ENCODE measurements around the gene NECAB3.
"Not testable (repeated sequence)": the region's sequence is repeated elsewhere in the genome, so short reads cannot be mapped to it uniquely, and the experiment has no call there.

NECAB3 gene

DNA sequence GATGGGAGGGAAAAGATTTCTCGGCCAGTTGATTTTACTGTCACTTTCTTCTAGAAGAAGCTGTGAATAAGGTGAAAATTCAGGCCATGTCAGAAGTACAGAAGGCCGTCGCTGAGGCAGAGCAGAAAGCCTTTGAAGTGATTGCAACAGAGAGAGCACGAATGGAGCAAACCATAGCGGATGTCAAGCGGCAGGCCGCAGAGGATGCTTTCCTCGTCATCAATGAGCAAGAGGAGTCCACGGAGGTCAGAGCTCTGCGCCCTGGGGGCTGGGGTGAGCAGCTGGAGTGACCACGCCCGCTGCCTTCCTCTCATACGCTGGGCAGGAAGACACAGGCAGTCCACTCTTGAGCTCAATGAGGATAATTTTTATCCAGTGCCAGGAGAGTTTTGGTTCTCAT, 33.9 kb downstream of the NECAB3 start:
- DNase-seq (ENCODE audit: low read depth, low spot score), result no peak

DNA sequence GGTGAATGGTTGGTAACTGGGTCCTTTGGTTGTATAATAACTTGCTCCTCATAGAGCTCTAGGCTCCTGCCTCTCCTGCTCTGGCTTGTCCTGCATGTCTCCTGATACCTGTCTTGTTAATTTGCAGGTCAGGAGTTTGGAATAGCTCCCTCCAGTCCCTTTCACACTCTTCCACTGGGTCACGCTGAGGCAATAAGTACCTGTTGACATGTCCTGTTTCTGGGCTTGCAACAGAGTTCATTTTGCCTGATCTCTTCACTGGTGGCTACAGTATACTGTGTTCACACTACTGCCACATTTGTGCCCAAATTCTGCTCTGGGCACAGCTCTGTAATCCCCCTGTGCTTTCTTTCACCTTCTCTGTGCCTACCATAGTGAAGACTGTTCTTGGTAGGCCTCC, 37.5 kb downstream of the NECAB3 start:
- H3K4me3 ChIP-seq (ENCODE audit: low read length), result no peak overlapping the region
- DNase-seq (ENCODE audit: low read depth, low spot score), result no peak

More for the DNA sequence above, 33.9 kb downstream of the NECAB3 start:
- no peak overlapping the region for H3K4me3 ChIP-seq (ENCODE audit: low read length)

GRCh38 chr20:33635341-33635740, 38.9 kb downstream of the NECAB3 start:
- DNase-seq (ENCODE audit: low read depth, low spot score), result no peak
- no peak overlapping the region for H3K4me3 ChIP-seq (ENCODE audit: low read length)

DNA sequence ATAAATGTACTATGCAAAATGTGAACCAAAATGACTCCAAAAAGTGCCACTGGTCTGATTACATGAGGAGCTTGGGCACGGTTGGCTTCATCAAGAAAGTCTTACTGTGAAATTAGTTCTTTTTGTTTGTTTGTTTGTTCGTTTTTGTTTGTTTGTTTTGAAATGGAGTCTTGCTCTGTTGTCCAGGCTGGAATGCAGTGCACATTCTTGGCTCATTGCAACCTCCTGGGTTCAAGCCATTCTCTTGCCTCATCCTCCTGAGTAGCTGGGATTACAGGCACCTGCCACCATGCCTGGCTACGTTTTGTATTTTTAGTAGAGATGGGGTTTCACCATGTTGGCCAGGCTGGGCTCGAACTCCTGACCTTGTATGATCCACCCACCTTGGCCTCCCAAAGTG, 42.3 kb downstream of the NECAB3 start:
- not testable (repeated sequence) for H3K4me3 ChIP-seq (ENCODE audit: low read length); DNase-seq (ENCODE audit: low read depth, low spot score)

- no peak for DNase-seq (ENCODE audit: low read depth, low spot score)
- no peak overlapping the region for H3K4me3 ChIP-seq (ENCODE audit: low read length)
Observed at GRCh38 chr20:33630507-33630906, 43.7 kb downstream of the NECAB3 start.

DNA sequence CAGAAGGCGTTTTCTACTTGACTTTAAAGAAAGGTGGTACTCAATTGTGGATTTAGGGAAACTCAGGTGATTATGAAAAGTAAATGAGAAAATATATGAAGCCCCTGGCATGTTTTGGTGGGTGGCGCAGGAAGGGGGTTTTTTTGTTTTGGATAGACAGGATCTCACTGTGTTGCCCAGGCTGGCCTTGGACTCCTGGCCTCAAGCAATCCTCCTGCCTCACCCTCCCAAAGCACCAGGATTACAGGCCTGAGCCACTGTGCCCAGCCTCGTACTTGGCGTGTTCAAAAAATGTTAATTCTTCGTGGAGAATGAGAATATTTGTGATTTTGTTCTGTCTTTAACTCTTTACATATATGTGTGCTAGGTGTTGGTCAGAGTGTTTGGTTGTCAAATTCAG, 44.2 kb downstream of the NECAB3 start:
- DNase-seq (ENCODE audit: low read depth, low spot score), result no peak
- H3K4me3 ChIP-seq (ENCODE audit: low read length), result no peak overlapping the region

GRCh38 chr20:33629533-33629932, 44.7 kb downstream of the NECAB3 start:
- no peak for DNase-seq (ENCODE audit: low read depth, low spot score)
- no peak overlapping the region for H3K4me3 ChIP-seq (ENCODE audit: low read length)

GRCh38 chr20:33627577-33628216, 46.5 kb downstream of the NECAB3 start:
- no peak overlapping the region for H3K4me3 ChIP-seq (ENCODE audit: low read length)
- DNase-seq (ENCODE audit: low read depth, low spot score), result no peak

GRCh38 chr20:33626190-33626589, 48.0 kb downstream of the NECAB3 start:
- no peak overlapping the region for H3K4me3 ChIP-seq (ENCODE audit: low read length)
- no peak for DNase-seq (ENCODE audit: low read depth, low spot score)

DNA sequence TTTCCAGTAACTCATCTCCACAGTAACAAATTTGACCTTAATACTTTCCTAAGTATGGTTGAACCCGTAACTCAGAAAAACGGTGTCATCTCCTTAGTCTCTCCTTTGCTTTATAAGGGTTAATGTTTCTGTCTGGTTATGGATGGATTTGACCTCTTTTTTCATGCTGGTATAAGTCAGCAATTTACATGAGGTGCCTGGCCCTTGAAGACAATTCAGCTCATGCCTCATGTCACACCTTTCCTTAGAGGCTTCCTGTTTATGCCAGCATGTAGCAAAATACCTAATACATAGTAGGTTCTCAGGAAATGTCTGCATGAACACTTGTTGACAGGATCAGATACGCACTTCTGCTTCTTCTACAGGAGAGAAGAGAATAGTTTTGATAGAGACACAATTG, 49.8 kb downstream of the NECAB3 start:
- H3K4me3 ChIP-seq (ENCODE audit: low read length), result no peak overlapping the region

DNA sequence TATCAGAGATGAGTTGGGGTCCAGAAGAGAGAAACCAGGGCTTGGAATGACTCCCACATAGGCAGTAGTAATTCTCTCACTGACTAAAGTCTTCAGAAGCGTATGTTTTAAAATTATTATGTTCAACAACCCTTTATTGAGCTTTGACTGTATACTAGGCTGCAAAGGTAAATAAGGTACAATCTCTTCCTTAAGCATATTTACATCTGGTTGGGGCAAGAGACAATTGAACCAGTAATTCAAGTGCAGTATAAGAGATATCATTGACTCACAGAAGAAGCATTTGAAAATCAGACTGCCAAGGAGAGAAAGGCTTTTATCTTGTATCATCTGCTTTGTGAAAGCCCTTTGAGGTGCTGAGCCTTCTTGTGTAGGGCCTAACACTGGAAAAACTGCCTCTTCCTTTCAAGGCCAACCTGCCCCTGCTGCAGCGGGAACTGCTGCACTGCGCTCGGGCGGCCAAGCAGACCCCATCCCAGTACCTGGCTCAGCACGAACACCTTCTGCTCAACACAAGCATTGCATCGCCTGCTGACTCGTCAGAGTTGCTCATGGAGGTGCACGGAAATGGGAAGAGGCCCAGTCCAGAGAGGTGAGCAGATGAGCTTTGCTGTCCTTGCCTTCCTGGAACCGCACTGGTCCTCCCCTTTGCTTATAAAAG, 51.4 kb downstream of the NECAB3 start:
- no peak overlapping the region for H3K4me3 ChIP-seq (ENCODE audit: low read length)
- DNase-seq (ENCODE audit: low read depth, low spot score), result no peak

More for the DNA sequence above, 49.8 kb downstream of the NECAB3 start:
- DNase-seq (ENCODE audit: low read depth, low spot score), result no peak

DNA sequence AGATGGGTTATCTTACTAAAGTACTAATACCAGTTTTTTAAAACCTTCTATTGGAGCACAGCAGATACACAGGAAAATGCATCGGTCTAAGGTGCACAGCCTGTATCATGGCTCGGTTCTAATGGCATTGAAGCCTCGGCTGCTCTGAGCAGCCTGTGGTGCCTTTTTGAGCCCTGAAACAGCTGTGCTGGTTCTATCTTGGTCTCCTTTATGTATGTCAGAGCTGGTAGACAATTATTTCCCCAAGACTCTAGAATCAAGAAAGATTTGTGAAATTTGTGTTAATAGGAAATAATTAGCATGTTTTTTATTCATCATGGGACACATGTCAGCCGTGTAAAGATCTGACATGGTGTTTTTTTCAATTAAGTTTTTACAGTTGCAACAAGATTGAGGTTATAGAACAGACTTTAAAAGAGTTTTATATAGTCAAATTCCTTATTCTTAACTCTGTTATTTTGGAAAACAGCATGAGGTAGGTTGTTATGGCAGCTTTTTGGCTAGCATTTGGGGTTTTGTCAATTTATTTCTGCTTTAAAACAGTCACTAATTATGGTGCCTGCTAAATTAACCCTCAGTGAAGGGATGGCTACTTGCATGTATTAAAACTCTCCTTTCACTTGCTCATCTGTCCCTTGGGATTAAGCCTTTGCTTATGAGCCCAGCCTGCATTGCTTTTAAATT, 52.4 kb downstream of the NECAB3 start:
- H3K4me3 ChIP-seq (ENCODE audit: low read length), result no peak overlapping the region
- no peak for DNase-seq (ENCODE audit: low read depth, low spot score)

GRCh38 chr20:33612001-33612400, 62.2 kb downstream of the NECAB3 start:
- H3K4me3 ChIP-seq (ENCODE audit: low read length), result no peak overlapping the region
- no peak for DNase-seq (ENCODE audit: low read depth, low spot score)

GRCh38 chr20:33611106-33611505, 63.1 kb downstream of the NECAB3 start:
- no peak overlapping the region for H3K4me3 ChIP-seq (ENCODE audit: low read length)
- DNase-seq (ENCODE audit: low read depth, low spot score), result no peak

DNA sequence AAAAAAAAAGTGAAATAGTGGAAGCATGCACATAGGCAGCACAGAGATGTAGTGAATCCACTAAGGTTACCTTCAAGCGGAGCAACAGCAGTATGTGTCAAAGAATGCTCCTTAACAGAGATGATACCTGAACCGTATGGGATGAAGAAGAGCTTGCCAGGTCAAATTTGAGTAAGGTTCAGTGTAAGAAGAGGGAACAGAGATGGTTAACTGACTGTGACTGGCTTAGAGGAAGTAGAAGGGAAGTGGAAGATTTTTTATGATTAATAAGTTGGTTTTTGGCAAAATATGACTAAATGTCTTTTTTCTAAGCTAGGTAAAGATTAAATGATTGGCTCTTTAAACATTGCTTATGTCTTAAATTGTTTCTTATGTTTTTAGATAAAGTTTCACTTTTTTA, 64.7 kb downstream of the NECAB3 start:
- H3K4me3 ChIP-seq (ENCODE audit: low read length), result no peak overlapping the region
- no peak for DNase-seq (ENCODE audit: low read depth, low spot score)

Data from Jurkat, Clone E6-1 (cell line).